Smooth muscle cell (in vitro differentiated cells): ENCODE data around the gene TMEM256. TPM values are rescaled to one million over a fixed set of nuclear protein-coding genes. Genes with fewer than 3 reads are reported as not detected.
"Not testable (repeated sequence)": the region's sequence is repeated elsewhere in the genome, so short reads cannot be mapped to it uniquely, and the experiment has no call there.

ENCODE experiments used
- DNase-seq: peaks from one replicate; lab custom pipeline; 2025; ENCODE audit not compliant: unreplicated experiment; lab: John Stamatoyannopoulos, UW
- H2AFZ ChIP-seq: fragments of 200-600 bp; sonication (generic); 2 replicates; pipeline ENCODE4 v1.6.0; 2016; ENCODE audit warnings: antibody characterized with exemption, low read depth, mild to moderate bottlenecking
- H3F3A ChIP-seq: fragments of 200-600 bp; sonication (generic); 2 replicates; pipeline ENCODE4 v1.6.0; 2017; ENCODE audit warnings: antibody characterized with exemption, low read depth
- H3K27ac ChIP-seq: fragments of 200-600 bp; sonication (generic); 2 replicates; pipeline ENCODE4 v1.5.1; 2016; ENCODE audit warnings: low read depth, mild to moderate bottlenecking
- H3K27me3 ChIP-seq: fragments of 200-600 bp; sonication (generic); 2 replicates; pipeline ENCODE4 v1.6.1; 2016; ENCODE audit warnings: low read depth, mild to moderate bottlenecking
- H3K36me3 ChIP-seq: fragments of 200-600 bp; sonication (generic); 2 replicates; pipeline ENCODE4 v1.5.1; 2016; ENCODE audit warnings: low read depth
- H3K4me1 ChIP-seq: fragments of 200-600 bp; sonication (generic); 2 replicates; pipeline ENCODE4 v1.5.1; 2016; ENCODE audit warnings: low read depth
- H3K4me2 ChIP-seq: fragments of 200-600 bp; sonication (generic); 2 replicates; pipeline ENCODE4 v1.6.0; 2016; ENCODE audit warnings: mild to moderate bottlenecking
- H3K4me3 ChIP-seq: fragments of 200-600 bp; sonication (generic); 2 replicates; pipeline ENCODE4 v1.5.1; 2016; ENCODE audit warnings: mild to moderate bottlenecking
- H3K79me2 ChIP-seq: fragments of 200-600 bp; sonication (generic); 2 replicates; pipeline ENCODE4 v1.6.0; 2016; ENCODE audit warnings: low read depth, mild to moderate bottlenecking
- H3K9ac ChIP-seq: fragments of 200-600 bp; sonication (generic); 2 replicates; pipeline ENCODE4 v1.6.0; 2016; ENCODE audit warnings: low read depth
- H3K9me3 ChIP-seq: fragments of 200-600 bp; sonication (generic); replicated peaks from 2 replicates; pipeline ENCODE4 v1.5.1; 2016; ENCODE audit warnings: low read depth
- H4K20me1 ChIP-seq: fragments of 200-600 bp; sonication (generic); 2 replicates; pipeline ENCODE4 v1.6.0; 2016; ENCODE audit warnings: low read depth
- CTCF ChIP-seq: fragments of 200-600 bp; sonication (generic); IDR thresholded peaks from 2 replicates; pipeline ENCODE4 v1.5.1; 2017; ENCODE audit warnings: borderline replicate concordance, mild to moderate bottlenecking, antibody characterized with exemption; ENCODE audit not compliant: insufficient read depth, poor library complexity, severe bottlenecking
- WGBS: methylation state at CpG from one replicate; pipeline ENCODE4 v1.1.7; 2016; ENCODE audit warnings: low lambda C conversion rate; 5-methylcytosine and 5-hydroxymethylcytosine counted together
- polyA plus RNA-seq: library from polyadenylated mRNA; unstranded; fragments of >200 nt; fragmentation: Nextera tagmentation; extraction: Ambion mirVana; gene quantifications from 2 replicates; pipeline ENCODE4 v1.2.1, GENCODE V29; 2016
- total RNA-seq: library from RNA; depleted of rRNA; stranded (reverse); fragments of >200 nt; gene quantifications from 2 replicates; pipeline ENCODE4 v1.2.3, GENCODE V29; 2014

TMEM256 gene
- total and polyA plus RNA-seq, 2 experiments from 2014 or later, result 87.9 to 133 TPM

- no peak overlapping the region for H3K4me3 ChIP-seq
- DNase-seq, result no peak
- no peaks in the 10 kb centered on the region for H4K20me1 ChIP-seq
- H3K27me3 ChIP-seq, result peaks cover 22% of the 10 kb centered on the region
- TF ChIP-seq CTCF, result no peak
- no peak overlapping the region for H3K4me2 ChIP-seq
- H3K36me3 ChIP-seq, result no peaks in the 10 kb centered on the region
- no peaks in the 10 kb centered on the region for H3K9me3 ChIP-seq
- no peak overlapping the region for H2AFZ ChIP-seq
- H3F3A ChIP-seq, result no peaks in the 10 kb centered on the region
- H3K27ac ChIP-seq, result no peak overlapping the region
- WGBS, result 98% methylated on average over 3 of the region's 3 CpGs
- H3K4me1 ChIP-seq, result peaks cover 16% of the 10 kb centered on the region
- no peak overlapping the region for H3K9ac ChIP-seq
- no peaks in the 10 kb centered on the region for H3K79me2 ChIP-seq
Observed at GRCh38 chr17:7379134-7379533, 24.8 kb downstream of the TMEM256 start.

GRCh38 chr17:7374353-7374752, 29.5 kb downstream of the TMEM256 start:
- no peak overlapping the region for H3K9ac ChIP-seq
- H3K4me2 ChIP-seq, result no peak overlapping the region
- no peaks in the 10 kb centered on the region for H3K36me3 ChIP-seq
- no peak overlapping the region for H3K27ac ChIP-seq
- H3K27me3 ChIP-seq, result no peaks in the 10 kb centered on the region
- H2AFZ ChIP-seq, result no peak overlapping the region
- no peak overlapping the region for H3K4me3 ChIP-seq
- no peaks in the 10 kb centered on the region for H3F3A ChIP-seq
- H3K9me3 ChIP-seq, result no peaks in the 10 kb centered on the region
- 98% methylated on average over 2 of the region's 2 CpGs for WGBS
- H3K79me2 ChIP-seq, result no peaks in the 10 kb centered on the region
- no peak for DNase-seq
- H3K4me1 ChIP-seq, result no peaks in the 10 kb centered on the region
- no peak for TF ChIP-seq CTCF
- H4K20me1 ChIP-seq, result no peaks in the 10 kb centered on the region

GRCh38 chr17:7370853-7371252, 33.0 kb downstream of the TMEM256 start:
- H3F3A ChIP-seq, result no peaks in the 10 kb centered on the region
- H4K20me1 ChIP-seq, result no peaks in the 10 kb centered on the region
- 95% methylated on average over 4 of the region's 4 CpGs for WGBS
- no peaks in the 10 kb centered on the region for H3K4me1 ChIP-seq
- no peak overlapping the region for H3K4me2 ChIP-seq
- TF ChIP-seq CTCF, result no peak
- no peaks in the 10 kb centered on the region for H3K36me3 ChIP-seq
- no peaks in the 10 kb centered on the region for H3K79me2 ChIP-seq
- H2AFZ ChIP-seq, result no peak overlapping the region
- H3K27ac ChIP-seq, result no peak overlapping the region
- no peak overlapping the region for H3K4me3 ChIP-seq
- no peaks in the 10 kb centered on the region for H3K27me3 ChIP-seq
- H3K9me3 ChIP-seq, result no peaks in the 10 kb centered on the region
- no peak for DNase-seq
- H3K9ac ChIP-seq, result no peak overlapping the region

- no peak for DNase-seq
- Histone ChIP-seq H3K27me3 (no peaks in the 10 kb centered on the region), H4K20me1 (no peaks in the 10 kb centered on the region), H3K9ac (no peak overlapping the region), H3K79me2 (no peaks in the 10 kb centered on the region), H2AFZ (no peak overlapping the region), H3K27ac (no peak overlapping the region), H3K4me1 (no peaks in the 10 kb centered on the region), H3K4me2 (no peak overlapping the region), H3F3A (no peaks in the 10 kb centered on the region), H3K4me3 (no peak overlapping the region), H3K36me3 (no peaks in the 10 kb centered on the region), H3K9me3 (no peaks in the 10 kb centered on the region)
- WGBS, result 90% methylated on average over 5 of the region's 5 CpGs
- no peak for TF ChIP-seq CTCF
Observed at GRCh38 chr17:7369825-7370224, 34.1 kb downstream of the TMEM256 start.

GRCh38 chr17:7368599-7368994, 35.3 kb downstream of the TMEM256 start:
- H4K20me1 ChIP-seq, H3K27me3 ChIP-seq, H3K4me3 ChIP-seq, H3K9ac ChIP-seq, H3F3A ChIP-seq, H3K27ac ChIP-seq, H3K4me2 ChIP-seq, H3K79me2 ChIP-seq, DNase-seq, H3K4me1 ChIP-seq, H3K36me3 ChIP-seq, H3K9me3 ChIP-seq, H2AFZ ChIP-seq: not testable (repeated sequence)
- 90% methylated on average over 5 of the region's 5 CpGs for WGBS
